ENCODE measurements around the gene MORC3.
"Not testable (repeated sequence)": the region's sequence is repeated elsewhere in the genome, so short reads cannot be mapped to it uniquely, and the experiment has no call there.

Gene MORC3, protein sequence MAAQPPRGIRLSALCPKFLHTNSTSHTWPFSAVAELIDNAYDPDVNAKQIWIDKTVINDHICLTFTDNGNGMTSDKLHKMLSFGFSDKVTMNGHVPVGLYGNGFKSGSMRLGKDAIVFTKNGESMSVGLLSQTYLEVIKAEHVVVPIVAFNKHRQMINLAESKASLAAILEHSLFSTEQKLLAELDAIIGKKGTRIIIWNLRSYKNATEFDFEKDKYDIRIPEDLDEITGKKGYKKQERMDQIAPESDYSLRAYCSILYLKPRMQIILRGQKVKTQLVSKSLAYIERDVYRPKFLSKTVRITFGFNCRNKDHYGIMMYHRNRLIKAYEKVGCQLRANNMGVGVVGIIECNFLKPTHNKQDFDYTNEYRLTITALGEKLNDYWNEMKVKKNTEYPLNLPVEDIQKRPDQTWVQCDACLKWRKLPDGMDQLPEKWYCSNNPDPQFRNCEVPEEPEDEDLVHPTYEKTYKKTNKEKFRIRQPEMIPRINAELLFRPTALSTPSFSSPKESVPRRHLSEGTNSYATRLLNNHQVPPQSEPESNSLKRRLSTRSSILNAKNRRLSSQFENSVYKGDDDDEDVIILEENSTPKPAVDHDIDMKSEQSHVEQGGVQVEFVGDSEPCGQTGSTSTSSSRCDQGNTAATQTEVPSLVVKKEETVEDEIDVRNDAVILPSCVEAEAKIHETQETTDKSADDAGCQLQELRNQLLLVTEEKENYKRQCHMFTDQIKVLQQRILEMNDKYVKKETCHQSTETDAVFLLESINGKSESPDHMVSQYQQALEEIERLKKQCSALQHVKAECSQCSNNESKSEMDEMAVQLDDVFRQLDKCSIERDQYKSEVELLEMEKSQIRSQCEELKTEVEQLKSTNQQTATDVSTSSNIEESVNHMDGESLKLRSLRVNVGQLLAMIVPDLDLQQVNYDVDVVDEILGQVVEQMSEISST
- 98.5 to 318 (median 179) reads per million in 3 experiments for total RNA-seq

DNA sequence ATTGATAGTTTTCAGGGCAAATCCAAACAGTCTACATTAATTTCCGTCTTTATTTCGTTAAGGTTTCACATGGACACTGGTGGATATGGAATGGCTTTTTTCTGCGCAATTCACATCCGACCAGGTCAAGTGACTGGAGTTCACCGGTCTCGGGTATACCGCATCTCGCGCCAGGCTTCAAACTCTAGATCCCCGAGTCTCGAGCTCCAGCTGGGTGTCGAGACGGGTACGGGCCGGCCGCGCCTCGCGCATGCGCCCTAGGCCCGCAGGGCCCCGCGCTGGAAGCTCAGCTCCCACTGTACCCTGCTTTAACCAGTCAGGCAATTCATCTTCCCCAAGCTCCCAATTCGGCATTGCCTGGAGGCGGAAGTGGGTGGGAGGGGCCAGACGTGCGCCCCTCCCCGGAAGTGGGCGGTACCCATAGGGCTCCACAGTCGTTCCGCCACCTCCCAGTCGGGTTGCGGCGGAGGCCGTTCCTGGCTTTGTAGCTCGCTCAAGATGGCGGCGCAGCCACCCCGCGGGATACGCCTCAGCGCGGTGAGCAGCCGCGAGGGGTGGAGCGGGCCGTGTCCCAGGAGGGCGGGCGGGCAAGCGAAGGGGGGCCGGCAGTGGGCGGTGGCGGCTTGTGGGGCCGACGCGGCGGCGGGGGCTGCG is at the start of gene MORC3:
Gene MORC3 (plus strand): TSS at position 431 of the 654 bp plus-strand sequence. CDS start 68 bp downstream, at position 499.
- DNase-seq, result peak; percentile 97

DNA sequence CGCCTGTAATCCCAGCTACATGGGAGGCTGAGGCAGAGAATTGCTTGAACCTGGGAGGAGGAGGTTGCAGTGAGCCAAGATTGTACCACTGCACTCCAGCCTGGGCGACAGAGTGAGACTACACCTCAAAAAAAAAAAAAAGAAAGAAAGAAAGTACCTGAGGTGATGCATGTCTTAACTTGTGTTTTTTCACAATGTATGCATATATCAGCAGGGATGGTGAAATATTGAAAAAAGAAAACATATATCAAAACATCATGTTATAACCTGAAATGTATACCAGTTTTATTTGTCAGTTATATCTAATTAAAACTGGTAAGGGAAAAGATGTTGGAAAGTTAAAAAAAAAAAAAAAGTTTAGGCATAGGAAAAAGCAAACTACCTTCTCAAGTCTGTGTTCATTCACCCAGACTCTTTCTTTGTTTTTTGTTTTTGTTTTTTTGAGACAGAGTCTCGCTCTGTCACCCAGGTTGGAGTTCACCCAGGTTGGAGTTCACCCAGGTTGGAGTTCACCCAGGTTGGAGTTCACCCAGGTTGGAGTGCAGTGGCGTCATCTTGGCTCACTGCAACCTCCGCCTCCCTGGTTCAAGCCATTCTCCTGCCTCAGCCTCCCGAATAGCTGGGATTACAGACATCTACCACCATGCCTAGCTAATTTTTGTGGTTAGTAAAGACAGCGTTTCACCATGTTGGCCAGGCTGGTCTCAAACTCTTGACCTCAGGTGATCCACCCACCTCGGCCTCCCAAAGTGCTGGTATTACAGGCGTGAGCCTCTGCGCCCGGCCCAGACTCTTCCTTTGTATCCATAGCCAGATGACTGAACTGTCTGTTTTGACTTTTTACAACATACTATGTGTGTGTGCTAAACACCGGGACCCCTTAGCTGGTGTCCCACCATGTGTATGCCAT is 49.0 kb upstream of the MORC3 start:
- DNase-seq, result not testable (repeated sequence)

DNA sequence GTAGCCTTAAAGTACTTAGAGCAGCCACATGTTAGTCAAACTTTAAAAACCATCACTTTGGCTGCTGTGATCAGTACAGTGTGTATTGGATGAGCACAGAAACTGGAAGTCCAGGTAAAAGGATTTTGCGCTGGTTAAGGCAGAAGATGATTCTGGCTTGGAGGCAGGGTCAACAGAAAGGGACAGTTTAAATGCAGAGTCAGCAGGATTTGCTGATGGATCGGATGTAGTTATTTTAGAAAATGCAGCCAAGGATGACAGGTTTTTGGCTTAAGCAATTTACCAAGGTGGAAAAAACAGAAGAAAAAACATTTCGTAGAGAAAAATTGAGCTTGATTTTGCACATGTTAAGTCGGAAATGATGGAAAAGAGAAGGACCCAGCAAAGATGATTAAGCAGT is 45.9 kb upstream of the MORC3 start:
- DNase-seq, result no peak

DNA sequence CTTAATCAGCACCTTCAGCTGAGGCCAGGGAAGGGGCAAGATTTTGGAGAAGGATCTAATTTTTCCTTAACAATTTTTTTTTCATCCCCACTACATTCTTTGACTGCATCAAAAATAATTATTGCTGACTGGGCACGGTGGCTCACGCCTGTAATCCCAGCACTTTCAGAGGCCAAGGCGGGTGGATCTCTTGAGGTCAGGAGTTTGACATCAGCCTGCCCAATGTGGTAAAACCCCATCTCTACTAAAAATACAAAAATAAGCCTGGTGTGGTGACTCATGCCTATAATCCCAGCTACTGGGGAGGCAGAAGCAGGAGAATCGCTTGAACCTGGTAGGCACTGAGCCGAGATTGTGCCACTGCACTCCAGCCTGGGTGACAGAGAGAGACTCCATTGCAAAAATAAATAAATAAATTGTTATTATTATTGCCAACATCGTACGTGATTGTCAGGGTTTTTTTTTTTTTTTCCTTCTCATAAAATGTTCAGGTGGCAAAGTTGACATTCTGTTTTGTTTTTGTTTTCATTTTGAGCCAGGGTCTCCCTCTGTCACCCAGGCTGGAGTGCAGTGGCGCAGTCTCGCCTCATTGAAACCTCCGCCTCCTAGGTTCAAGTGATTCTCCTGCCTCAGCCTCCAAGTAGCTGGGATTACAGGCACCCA is 37.3 kb upstream of the MORC3 start:
- DNase-seq, result no peak

DNA sequence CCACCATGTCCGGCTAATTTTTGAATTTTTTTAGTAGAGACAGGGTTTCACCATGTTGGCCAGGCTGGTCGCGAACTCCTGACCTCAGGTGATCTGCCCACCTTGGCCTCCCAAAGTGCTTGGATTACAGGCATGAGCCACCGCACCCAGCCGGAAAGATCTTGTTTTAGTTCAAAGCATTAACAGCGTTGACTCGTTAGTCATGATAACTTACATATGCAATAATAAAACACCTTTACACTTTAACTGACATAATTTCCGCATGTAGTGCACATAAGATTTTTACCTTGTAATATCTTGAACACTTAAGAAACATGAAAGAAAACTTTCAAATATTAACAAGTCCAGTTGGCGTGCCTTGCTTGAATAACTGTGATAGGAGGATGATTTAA is 36.8 kb upstream of the MORC3 start:
- not testable (repeated sequence) for DNase-seq

DNA sequence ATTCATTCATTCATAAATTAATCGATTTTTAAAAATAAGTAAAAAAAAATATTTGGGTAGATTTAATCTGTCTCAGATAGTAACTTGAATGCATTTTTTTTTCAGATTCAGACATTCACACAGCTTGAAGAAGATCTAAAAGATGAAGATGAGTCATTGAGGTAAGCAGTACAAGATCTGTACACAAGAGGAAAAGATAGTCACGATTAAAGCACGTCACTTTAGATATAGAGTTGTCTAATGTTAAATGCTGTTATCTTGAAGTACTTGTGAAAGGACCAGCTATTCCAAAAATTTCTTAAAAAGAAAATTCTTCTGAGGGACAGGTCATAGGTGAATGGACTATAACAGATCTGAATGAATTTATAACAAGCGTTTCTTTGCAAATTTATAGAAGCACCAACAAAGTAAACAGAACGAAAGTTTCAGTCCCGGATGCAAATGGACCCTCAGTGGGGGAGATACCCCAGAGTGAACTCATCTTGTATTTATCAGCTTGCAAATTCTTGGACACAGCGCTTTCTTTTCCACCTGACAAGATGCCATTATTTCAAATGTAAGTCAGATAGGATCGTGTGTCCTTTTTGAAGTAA is 31.2 kb upstream of the MORC3 start:
- DNase-seq, result peak; percentile 67

DNA sequence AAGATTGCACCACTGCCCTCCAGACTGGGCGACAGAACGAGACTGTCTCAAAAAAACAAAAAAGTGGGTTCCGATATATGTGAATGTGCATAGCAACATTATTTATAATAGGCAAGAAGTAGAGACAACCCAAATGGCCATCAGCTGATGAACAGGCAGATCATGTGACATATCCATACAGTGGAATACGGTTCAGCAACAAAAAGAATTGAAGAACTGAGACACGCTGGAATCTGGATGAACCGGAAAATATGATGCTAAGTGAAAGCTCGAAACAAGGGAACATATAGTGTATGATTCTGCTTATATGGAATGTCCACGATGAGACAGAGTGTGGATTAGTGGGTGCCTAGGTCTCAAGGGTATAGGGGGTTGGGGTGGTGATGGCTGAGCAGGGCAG is 28.5 kb upstream of the MORC3 start:
- no peak for DNase-seq

DNA sequence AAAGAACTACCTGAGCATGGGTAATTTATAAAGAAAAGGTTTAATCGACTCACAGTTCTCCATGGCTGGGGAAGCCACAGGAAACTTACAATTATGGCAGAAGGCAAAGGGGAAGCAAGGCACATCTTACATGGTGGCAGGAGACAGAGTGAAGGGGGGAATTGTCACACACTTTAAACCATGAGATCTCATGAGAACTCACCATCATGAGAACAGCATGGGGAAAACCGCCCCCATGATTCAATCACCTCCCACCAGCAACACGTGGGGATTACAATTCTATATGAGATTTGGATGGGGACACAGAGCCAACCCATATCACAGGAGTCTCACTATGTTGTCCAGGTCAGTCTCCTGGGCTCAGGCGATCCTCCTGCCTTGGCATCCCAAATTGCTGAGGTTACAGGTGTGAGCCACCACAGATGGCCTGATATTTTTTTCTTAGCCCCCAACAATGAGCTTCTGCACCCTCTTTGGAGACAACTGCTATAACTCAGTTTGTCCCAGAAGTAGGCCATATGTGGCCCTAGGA is 22.5 kb upstream of the MORC3 start:
- no peak for DNase-seq

DNA sequence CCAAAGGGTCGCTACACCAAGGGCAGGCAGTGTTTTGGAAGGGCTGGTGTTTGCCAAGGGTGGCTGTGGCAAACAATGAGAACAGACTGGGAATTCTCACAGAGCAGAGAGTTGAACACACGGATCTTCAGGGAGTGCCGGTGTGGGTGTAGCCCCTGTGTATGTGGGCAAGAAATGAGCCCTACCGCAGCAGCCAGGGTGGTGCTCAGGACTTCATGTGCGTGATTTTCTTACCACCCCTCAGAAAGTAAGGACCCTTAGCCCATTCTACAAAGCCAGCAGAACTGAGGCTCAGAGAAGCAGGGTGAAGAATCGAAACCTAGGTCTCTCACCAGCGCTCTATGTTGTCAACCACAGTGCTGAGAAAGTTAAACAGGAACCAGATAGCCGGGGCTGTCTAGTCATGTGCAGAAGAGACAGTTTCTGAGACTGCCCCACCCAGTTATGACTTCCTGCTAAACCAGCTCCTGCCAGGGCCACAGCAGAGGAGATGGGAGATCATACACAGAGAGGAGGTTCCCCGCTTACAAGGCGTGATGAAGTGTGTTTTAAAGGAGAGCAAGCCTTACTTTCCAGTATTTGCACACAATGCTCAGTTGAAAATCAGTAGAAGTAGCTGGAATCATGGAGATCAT is 21.9 kb upstream of the MORC3 start:
- peak; percentile 84 for DNase-seq

DNA sequence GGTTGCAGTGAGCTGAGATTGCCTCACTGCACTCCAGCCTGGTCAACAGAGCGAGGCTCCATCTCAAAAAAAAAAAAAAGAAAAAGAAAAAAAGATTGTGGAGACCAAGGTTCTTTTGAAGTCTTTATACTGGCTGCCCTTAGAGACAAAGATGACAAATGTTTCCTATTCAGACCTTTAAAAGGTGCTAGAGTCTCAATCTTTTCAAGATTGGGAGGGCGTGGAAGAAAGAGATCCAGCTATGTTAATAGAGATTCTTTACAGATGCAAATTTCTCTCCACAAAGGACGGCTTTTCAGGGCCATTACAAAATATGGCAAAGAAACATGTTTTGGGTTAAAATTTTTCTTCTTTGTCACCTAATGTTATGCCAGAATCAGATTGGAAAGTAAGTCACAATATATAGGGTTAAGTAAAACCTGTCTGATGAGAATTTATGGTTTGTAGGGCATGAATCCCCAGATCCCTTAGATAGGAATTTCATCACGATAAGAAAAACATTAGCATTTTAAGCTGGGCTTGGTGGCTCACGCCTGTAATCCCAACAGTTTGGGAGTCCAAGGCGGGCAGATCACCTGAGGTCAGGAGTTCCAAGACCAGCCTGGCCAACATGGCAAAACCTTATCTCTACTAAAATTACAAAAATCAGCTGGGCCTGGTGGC is 13.0 kb upstream of the MORC3 start:
- no peak for DNase-seq

DNA sequence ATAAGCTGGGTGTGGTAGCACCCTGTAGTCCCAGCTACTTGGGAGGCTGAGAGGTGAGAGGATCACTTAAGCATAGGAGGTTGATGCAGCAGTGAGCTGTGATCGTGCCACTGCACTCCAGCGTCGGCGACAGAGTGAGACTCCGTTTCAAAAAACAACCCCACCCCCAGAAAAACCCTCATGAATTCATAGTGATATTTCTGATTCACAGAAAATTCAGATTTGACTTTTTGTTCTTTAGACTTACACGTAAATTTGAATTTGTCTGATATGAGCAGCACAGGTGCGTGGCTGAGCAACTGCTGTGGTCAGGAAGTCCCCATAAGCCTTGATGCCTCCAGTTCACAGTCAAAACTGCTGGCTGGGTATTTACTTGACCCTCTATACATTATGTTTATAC is 10.0 kb upstream of the MORC3 start:
- DNase-seq, result no peak

DNA sequence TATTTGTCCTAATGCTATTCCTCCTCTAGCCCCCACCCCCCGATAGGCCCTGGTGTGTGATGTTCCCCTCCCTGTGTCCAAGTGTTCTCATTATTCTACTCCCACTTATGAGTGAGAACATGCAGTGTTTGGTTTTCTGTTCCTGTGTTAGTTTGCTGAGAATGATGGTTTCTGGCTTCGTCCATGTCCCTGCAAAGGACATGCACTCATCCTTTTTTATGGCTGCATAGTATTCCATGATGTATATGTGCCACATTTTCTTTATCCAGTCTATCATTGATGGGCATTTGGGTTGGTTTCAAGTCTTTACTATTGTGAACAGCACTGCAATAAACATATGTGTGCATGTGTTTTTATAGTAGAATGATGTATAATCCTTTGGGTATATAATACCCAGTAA is 6.6 kb upstream of the MORC3 start:
- not testable (repeated sequence) for DNase-seq

DNA sequence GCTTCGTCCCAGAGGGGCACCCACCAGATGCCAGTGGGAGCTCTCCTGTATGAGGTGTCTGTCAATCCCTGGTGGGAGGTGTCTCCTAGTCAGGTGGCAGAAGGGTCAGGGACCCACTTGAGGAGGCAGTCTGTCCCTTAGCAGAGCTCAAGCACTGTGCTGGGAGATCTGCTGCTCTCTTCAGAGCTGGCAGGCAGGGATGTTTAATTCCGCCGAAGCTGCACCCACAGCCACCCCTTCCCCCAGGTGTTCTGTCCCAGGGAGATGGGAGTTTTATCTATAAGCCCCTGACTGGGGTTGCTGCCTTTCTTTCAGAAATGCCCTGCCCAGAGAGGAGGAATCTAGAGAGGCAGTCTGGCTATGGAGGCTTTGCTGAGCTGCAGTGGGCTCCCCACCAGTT is 4.0 kb upstream of the MORC3 start:
- DNase-seq, result not testable (repeated sequence)

DNA sequence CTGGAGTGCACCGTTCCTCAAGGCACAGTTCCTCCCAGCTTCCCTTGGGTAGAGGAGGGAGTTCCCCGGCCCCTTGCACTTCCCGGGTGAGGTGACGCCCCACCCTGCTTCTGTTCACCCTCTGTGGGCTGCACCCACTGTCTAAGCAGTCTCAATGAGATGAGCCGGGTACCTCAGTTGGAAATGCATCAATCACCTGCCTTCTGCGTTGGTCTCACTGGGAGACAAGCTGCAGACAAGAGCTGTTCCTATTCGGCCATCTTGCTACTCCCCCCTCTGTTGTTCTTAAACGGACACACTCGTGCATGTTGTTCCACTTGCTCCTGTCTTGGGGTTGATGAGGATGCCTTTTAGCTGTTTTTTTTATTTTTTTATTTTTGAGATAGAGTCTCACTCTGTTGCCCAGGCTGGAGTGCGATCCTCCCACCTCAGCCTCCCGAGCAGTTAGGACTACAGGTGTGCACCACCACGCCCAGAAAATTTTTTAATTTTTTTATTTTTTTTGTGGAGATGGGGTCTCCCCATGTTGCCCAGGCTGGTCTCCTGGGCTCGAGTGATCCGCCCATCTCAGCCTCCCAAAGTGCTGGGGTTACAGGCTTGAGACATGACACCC is 3.0 kb upstream of the MORC3 start:
- DNase-seq, result no peak

DNA sequence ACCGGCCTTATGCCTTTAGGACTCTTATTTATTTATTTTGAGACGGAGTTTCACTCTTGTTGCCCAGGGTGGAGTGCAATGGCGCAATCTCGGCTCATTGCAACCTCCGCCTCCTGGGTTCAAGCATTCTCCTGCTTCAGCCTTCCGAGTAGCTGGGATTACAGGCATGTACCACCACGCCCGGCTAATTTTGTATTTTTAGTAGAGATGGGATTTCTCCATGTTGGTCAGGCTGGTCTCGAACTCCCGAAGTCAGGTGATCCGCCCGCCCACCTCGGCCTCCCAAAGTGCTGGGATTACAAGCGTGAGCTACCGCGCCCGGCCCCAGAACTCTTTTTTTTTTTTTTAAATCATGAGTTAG is 611 bp upstream of the MORC3 start:
- DNase-seq, result not testable (repeated sequence)

DNA sequence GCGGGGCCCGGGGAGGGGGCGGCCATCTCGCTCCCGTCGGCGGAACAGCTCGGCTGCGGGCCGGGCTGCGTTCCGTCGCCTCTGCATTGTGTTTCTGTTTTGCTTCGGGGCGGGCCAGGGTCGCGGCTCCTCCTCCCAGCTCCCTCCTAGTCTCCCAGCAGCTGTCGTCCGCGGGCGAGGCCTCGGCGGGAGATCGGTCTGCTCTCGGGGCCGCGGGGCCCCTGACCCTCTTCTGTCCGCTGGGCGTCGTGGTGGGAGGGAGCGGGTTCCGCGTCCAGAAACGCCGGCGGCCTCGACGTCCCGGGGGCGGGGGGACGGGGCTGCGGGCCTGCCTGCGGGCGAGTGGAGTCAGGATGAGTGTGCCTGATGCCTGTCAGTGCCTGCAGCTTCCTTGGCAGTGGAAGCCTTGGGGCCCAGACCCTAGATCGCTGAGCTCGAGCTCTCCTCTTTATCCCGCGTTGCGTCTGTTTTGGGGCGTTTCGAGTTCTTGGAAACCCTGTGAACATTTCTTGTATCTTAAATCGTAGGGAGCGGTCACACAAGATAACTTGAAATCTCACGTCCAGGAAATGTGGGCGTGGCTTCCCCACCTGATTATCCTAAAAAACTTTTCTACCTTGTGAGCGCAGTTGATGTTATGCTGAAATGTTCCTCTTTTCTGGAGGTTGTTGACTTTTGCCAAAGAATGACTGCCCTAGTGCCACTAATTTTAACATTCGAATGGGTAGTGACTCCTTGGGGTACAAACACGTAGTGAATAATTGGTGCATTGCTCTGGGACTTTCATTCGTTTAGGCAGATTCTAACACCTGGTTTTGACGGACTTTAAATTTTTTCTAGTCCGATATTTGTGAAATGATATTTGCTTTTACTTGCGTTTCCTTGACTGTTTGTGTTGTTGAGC is 676 bp downstream of the MORC3 start:
- no peak for DNase-seq

DNA sequence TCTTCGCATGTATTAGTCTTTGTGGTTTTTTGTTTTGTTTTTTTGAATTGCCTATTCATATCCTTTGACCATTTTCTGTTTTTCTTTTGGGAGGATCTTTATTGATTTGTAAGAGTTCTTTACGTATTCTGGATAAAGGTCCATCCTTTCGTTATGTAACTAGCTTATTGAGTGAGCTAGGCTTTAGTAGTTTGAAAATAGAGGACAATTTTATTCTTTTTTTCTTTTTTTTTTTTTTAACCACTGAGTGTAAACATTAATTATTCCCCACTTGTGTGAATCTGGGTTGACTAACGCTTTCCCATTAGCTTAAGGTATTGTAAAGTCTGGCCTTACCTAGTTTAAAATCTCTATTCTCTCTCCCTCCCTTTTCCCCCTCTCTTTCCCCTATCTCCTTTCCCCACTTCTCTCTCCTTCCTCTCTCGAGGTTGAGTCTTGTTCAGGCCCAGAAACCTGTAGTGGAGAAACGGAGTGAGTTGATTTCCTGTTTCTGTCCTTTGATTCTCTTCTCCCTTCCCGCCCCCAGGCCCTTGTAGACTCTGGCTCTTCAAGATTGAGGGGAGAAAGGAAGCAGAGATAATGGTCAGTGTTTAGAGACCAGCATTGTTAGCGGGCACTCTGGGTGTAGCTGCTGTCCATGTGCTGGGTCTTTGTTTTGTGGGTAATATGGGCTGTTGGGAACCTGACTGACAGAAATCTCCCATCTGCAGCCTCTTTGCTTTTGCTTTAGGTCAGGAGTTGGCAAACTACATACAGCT is 1.5 kb downstream of the MORC3 start:
- no peak for DNase-seq

DNA sequence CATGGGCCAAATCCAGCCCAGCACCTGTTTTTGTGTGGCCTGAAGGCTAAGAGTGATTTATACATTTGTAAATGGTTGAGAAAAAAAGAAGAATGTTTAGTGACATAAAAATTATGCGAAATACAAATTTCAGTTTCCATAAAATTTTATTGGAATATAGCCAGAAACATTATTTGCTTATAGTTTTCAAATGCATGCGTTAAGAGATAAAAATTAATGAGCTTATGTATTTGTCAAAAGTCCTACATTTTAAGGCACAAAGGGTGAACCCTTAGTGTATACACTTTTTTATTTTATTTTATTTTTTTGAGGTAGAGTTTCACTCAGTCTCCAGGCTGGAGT is 2.1 kb downstream of the MORC3 start:
- no peak for DNase-seq
